ENCODE measurements around the gene PIK3CA.

- TF ChIP-seq REST (IDR thresholded peaks at IDR 0.05; ENCODE audit: insufficient read depth in 1 of 2, low read depth in 2 of 2, low read length in 2 of 2) (no peak), TAF1 (IDR thresholded peaks at IDR 0.05; ENCODE audit: borderline replicate concordance, insufficient read depth, low read length) (no peak), SIN3A (IDR thresholded peaks at IDR 0.05; ENCODE audit: borderline replicate concordance, insufficient read depth, low read length) (no peak), POLR2AphosphoS5 (IDR thresholded peaks at IDR 0.05; ENCODE audit: low read depth, low read length) (no peak), FOXP2 (optimal IDR thresholded peaks at IDR 0.05; ENCODE audit: borderline replicate concordance, extremely low read depth, extremely low read length, insufficient read depth) (no peak)
These were observed 141.1 kb downstream of the PIK3CA start for GRCh38 chr3:179289295-179289694.
